Panc1 (cell line): ENCODE results near the gene WT1. TPM values are rescaled to one million over a fixed set of nuclear protein-coding genes. Genes with fewer than 3 reads are reported as not detected.
A peak's percentile ranks its signal among the peaks of the same experiment; 100 is the strongest.

Experiments used
- ATAC-seq: fragments of 200-7000 bp; cut with Tn5 transposase; 2 replicates; pipeline ENCODE4 v1.9.1; 2020; ENCODE audit warnings: mild to moderate bottlenecking, moderate library complexity
- BruUV-seq: library from RNA; stranded (reverse); fragments of 400-500 nt; replicated peaks from 2 replicates; lab custom pipeline; 2021; lab: Mats Ljungman, UMichigan
- CTCF ChIA-PET: fragments of 300-600 bp; sonication (Branson Sonifier 250); formaldehyde crosslinking; loops from one replicate; lab custom pipeline; 2022; ENCODE audit warnings: antibody characterized with exemption; lab: Charles Lee
- POLR2A ChIA-PET: fragments of 300-600 bp; sonication (Branson Sonifier 250); formaldehyde crosslinking; loops from one replicate; lab custom pipeline; 2022; ENCODE audit warnings: antibody characterized with exemption; lab: Charles Lee
- DNase-seq: peaks from one replicate; pipeline ENCODE4 v3.0.0-alpha.2; 2010; ENCODE audit warnings: low read depth, low spot score
- H3K27ac ChIP-seq: 2 replicates; pipeline ENCODE4 v1.5.1; 2011; ENCODE audit warnings: mild to moderate bottlenecking, low read length, inconsistent platforms
- H3K27me3 ChIP-seq: fragments of 200-500 bp; sonication (Bioruptor generic); 2 replicates; pipeline ENCODE4 v1.6.0; 2014; ENCODE audit warnings: low read length, inconsistent platforms; ENCODE audit not compliant: control insufficient read depth, insufficient read depth
- H3K36me3 ChIP-seq: fragments of 200-500 bp; sonication (Bioruptor generic); 2 replicates; pipeline ENCODE4 v1.5.1; 2014; ENCODE audit warnings: inconsistent platforms, mild to moderate bottlenecking, low read length, moderate library complexity; ENCODE audit not compliant: control insufficient read depth, insufficient read depth
- H3K4me1 ChIP-seq: 2 replicates; pipeline ENCODE4 v1.5.1; 2011; ENCODE audit warnings: inconsistent platforms, mild to moderate bottlenecking, low read length, moderate library complexity; ENCODE audit not compliant: control insufficient read depth, insufficient read depth
- H3K4me3 ChIP-seq, 2 experiments: 2 replicates each; pipeline ENCODE4 v1.5.1; 2011 to 2012; ENCODE audit warnings: low read depth in 2 of 2, low read length in 2 of 2, mild to moderate bottlenecking in 2 of 2, inconsistent platforms in 1 of 2, moderate library complexity in 1 of 2
- H3K9me3 ChIP-seq: fragments of 200-500 bp; sonication (Bioruptor generic); 2 replicates; pipeline ENCODE4 v1.5.1; 2014; ENCODE audit warnings: low read depth, mild to moderate bottlenecking, inconsistent platforms, low read length, moderate library complexity; ENCODE audit not compliant: control insufficient read depth, insufficient read depth
- POLR2AphosphoS5 ChIP-seq: IDR thresholded peaks from 2 replicates; pipeline ENCODE4 v1.6.1; 2012; ENCODE audit warnings: mild to moderate bottlenecking, low read depth, low read length, moderate library complexity
- SIN3A ChIP-seq: IDR thresholded peaks from 2 replicates; pipeline ENCODE4 v1.6.1; 2012; ENCODE audit warnings: low read depth, mild to moderate bottlenecking, low read length, moderate library complexity, borderline replicate concordance; ENCODE audit not compliant: insufficient read depth
- TCF7L2 ChIP-seq: IDR thresholded peaks from 2 replicates; pipeline ENCODE4 v1.6.1; 2011; ENCODE audit warnings: mild to moderate bottlenecking, low read depth, low read length, inconsistent platforms
- in situ Hi-C: cut with HindIII; loops from 2 replicates; pipeline ENCODE4 v1.10.0; 2016; ENCODE audit warnings: low sequenced_read_pairs, low pct_unique_long_range_greater_than_20kb
- intact Hi-C: fragments of 100-400 bp; cut with micrococcal nuclease; formaldehyde crosslinking; loops from one replicate; pipeline ENCODE4 v1.10.0; 2022; ENCODE audit not compliant: unreplicated experiment
- total RNA-seq: library from RNA; stranded (reverse); gene quantifications from one replicate; pipeline ENCODE4 v1.2.1, GENCODE V29; 2021; ENCODE audit not compliant: unreplicated experiment
- TF ChIP-seq, protein P1 (sequence below): fragments of 450-650 bp; IDR thresholded peaks from 2 replicates; pipeline ENCODE4 v1.5.1; 2017; ENCODE audit warnings: mild to moderate bottlenecking
- TF ChIP-seq, protein P2 (sequence below), 2 experiments: IDR thresholded peaks; 2 replicates each; pipeline ENCODE4 v1.6.1; 2011 to 2012; ENCODE audit warnings: low read depth in 2 of 2, control low read depth in 1 of 2, low read length in 1 of 2, mild to moderate bottlenecking in 1 of 2, moderate library complexity in 1 of 2; ENCODE audit not compliant: insufficient read depth in 1 of 2

Gene WT1
- total RNA-seq, 1 experiment from 2014 or later: 15.9 TPM

DNA sequence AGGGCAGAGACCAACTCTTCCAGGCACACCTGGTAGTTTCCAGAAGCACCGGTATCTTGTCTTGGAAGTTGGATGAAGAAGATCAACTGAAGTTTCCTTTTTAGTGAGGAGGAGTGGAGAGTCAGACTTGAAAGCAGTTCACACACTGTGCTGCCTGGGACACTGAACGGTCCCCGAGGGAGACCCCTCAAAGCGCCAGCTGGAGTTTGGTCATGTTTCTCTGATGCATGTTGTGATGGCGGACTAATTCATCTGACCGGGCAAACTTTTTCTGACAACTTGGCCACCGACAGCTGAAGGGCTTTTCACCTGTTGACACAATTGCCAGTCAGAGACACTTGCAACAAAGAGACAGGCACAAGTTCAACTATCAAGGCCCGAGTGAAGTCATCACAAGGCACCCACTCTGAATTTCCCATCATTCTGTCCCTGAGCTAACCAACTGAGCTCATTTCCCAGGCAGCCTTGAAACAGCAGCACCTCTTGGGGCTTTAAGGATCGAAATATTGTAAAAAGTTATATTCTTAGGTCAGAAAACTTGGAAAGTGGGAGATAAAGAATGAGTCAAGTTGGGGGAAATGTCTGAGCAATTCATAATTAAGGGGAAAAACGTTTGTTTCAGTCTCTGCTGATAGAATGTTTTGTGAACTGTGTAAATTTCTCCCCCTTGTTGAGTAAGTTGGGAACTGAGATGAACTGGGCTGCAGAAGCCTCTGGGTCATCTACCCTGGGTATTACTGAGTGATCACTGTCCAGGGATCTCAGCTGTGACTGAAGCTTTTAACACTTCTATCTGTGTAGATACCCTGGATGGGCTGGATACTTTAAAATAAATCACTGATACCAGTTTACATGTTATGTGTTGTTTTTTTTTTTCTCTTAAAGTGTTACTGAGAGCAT, 46.2 kb downstream of the WT1 start:
- ATAC-seq: no peak
- Histone ChIP-seq H3K9me3 (no peaks in the 10 kb centered on the region), H3K36me3 (no peaks in the 10 kb centered on the region; the same call in none of the 2 replicates), H3K27ac (no peak overlapping the region), H3K4me3 (no peak overlapping the region), H3K4me1 (no peaks in the 10 kb centered on the region; the same call in 1 of the 2 replicates), H3K27me3 (no peaks in the 10 kb centered on the region)
- in situ Hi-C loops: no loop called here
- intact Hi-C loops: no loop called here
- no peak for DNase-seq
- BruUV-seq: no TSS peak
- POLR2A ChIA-PET: interaction anchor here (0.6 to 0.7 kb wide), 2 partner anchors 22 to 53 kb away, joined by 3 to 5 read pairs; no protein-coding TSS in a partner anchor
- CTCF ChIA-PET: interaction anchor here (0.7 kb wide), 1 partner anchor 82 kb away, joined by 3 read pairs; no protein-coding TSS in a partner anchor
- TF ChIP-seq, protein P1, sequence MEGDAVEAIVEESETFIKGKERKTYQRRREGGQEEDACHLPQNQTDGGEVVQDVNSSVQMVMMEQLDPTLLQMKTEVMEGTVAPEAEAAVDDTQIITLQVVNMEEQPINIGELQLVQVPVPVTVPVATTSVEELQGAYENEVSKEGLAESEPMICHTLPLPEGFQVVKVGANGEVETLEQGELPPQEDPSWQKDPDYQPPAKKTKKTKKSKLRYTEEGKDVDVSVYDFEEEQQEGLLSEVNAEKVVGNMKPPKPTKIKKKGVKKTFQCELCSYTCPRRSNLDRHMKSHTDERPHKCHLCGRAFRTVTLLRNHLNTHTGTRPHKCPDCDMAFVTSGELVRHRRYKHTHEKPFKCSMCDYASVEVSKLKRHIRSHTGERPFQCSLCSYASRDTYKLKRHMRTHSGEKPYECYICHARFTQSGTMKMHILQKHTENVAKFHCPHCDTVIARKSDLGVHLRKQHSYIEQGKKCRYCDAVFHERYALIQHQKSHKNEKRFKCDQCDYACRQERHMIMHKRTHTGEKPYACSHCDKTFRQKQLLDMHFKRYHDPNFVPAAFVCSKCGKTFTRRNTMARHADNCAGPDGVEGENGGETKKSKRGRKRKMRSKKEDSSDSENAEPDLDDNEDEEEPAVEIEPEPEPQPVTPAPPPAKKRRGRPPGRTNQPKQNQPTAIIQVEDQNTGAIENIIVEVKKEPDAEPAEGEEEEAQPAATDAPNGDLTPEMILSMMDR: no peak
- TF ChIP-seq POLR2AphosphoS5 (no peak), SIN3A (no peak), TCF7L2 (no peak)
- TF ChIP-seq, protein P2, sequence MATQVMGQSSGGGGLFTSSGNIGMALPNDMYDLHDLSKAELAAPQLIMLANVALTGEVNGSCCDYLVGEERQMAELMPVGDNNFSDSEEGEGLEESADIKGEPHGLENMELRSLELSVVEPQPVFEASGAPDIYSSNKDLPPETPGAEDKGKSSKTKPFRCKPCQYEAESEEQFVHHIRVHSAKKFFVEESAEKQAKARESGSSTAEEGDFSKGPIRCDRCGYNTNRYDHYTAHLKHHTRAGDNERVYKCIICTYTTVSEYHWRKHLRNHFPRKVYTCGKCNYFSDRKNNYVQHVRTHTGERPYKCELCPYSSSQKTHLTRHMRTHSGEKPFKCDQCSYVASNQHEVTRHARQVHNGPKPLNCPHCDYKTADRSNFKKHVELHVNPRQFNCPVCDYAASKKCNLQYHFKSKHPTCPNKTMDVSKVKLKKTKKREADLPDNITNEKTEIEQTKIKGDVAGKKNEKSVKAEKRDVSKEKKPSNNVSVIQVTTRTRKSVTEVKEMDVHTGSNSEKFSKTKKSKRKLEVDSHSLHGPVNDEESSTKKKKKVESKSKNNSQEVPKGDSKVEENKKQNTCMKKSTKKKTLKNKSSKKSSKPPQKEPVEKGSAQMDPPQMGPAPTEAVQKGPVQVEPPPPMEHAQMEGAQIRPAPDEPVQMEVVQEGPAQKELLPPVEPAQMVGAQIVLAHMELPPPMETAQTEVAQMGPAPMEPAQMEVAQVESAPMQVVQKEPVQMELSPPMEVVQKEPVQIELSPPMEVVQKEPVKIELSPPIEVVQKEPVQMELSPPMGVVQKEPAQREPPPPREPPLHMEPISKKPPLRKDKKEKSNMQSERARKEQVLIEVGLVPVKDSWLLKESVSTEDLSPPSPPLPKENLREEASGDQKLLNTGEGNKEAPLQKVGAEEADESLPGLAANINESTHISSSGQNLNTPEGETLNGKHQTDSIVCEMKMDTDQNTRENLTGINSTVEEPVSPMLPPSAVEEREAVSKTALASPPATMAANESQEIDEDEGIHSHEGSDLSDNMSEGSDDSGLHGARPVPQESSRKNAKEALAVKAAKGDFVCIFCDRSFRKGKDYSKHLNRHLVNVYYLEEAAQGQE (IDR thresholded peaks at IDR 0.05; ENCODE audit: insufficient read depth in 1 of 2, low read depth in 2 of 2, low read length in 1 of 2): no peak

DNA sequence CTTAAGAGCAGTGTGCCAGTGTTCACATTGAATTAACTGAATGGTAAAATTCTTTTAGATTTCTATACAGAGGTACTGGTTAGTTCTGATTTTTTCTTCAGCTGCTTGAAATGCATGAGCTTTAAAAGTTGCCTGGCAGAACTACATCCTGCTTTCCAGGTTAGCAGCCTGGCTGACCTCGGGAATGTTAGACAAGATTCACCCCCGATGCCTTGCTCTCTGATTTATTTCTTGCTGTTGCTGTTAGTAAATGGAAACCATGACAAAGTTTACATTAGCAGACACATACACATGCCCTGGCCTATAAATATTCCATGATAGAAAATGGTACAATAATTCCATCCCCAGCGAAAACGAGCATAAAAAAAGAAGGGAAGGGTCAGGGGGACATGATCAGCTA, 47.0 kb downstream of the WT1 start:
- ChIA-PET POLR2A (no interaction called here), CTCF (no interaction called here)
- no peak for DNase-seq
- Histone ChIP-seq H3K27me3 (no peaks in the 10 kb centered on the region), H3K27ac (no peak overlapping the region), H3K36me3 (no peaks in the 10 kb centered on the region; the same call in none of the 2 replicates), H3K9me3 (no peaks in the 10 kb centered on the region), H3K4me3 (no peak overlapping the region), H3K4me1 (peaks cover 2% of the 10 kb centered on the region)
- in situ Hi-C loops: no loop called here
- ATAC-seq: no peak
- intact Hi-C loops: no loop called here
- TF ChIP-seq SIN3A (no peak), POLR2AphosphoS5 (no peak), TCF7L2 (no peak)
- TF ChIP-seq, protein P2 (IDR thresholded peaks at IDR 0.05; ENCODE audit: insufficient read depth in 1 of 2, low read depth in 2 of 2, low read length in 1 of 2): no peak
- TF ChIP-seq, protein P1: no peak
- TSS peak; percentile 54 for BruUV-seq
